ENCODE data around the gene WNT5B. TPM values are rescaled to one million over a fixed set of nuclear protein-coding genes. Genes with fewer than 3 reads are reported as not detected.

The WNT5B gene
- total RNA-seq, 3 donors from 2014 or later (not counting 1 experiment from before 2014, with no cell fraction given) = not detected

DNA sequence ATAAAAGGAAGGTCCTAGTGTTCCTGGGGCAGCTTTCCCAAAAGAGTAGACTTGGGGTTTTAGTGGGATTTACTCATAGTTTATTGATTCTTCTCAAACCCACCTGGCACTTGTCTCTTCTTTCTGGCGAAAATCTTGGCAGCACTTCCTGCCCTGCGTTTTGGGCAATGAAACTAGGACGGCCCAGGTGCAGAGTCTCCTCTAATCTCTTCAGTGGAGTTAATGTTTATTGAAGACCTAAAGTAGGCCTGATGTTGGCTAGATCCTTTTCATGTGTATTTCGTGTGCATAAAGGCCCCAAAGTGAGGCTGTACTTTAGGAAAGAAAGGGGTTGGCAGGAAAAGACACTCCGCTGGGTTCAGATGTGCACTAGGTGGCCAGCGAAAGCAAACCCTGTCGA, 5.1 kb downstream of the WNT5B start:
- Histone ChIP-seq H3K36me3 (ENCODE audit: control insufficient read depth, insufficient read depth, low read length) (no peaks in the 10 kb centered on the region), H3K27ac (ENCODE audit: low read length) (no peak overlapping the region), H3K4me1 (ENCODE audit: control insufficient read depth, insufficient read depth, low read length) (peaks cover 18% of the 10 kb centered on the region), H3K4me3 (ENCODE audit: low read length) (no peak overlapping the region), H3K27me3 (ENCODE audit: control insufficient read depth, insufficient read depth, low read length) (peaks cover 22% of the 10 kb centered on the region), H3K9me3 (ENCODE audit: control insufficient read depth, insufficient read depth, low read length) (no peaks in the 10 kb centered on the region)
- TF ChIP-seq, protein P1, sequence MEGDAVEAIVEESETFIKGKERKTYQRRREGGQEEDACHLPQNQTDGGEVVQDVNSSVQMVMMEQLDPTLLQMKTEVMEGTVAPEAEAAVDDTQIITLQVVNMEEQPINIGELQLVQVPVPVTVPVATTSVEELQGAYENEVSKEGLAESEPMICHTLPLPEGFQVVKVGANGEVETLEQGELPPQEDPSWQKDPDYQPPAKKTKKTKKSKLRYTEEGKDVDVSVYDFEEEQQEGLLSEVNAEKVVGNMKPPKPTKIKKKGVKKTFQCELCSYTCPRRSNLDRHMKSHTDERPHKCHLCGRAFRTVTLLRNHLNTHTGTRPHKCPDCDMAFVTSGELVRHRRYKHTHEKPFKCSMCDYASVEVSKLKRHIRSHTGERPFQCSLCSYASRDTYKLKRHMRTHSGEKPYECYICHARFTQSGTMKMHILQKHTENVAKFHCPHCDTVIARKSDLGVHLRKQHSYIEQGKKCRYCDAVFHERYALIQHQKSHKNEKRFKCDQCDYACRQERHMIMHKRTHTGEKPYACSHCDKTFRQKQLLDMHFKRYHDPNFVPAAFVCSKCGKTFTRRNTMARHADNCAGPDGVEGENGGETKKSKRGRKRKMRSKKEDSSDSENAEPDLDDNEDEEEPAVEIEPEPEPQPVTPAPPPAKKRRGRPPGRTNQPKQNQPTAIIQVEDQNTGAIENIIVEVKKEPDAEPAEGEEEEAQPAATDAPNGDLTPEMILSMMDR (IDR thresholded peaks at IDR 0.05) = no peak
- H3K27ac Mint-ChIP-seq = no peak overlapping the region
- no peaks in the 10 kb centered on the region for H3K9me3 Mint-ChIP-seq
- no peaks in the 10 kb centered on the region for H3K36me3 Mint-ChIP-seq
- H3K27me3 Mint-ChIP-seq (ENCODE audit: low read depth in 2 of 2) = peaks cover 38 to 59% of the 10 kb centered on the region in 2 donors
- H3K4me1 Mint-ChIP-seq = peaks cover 2 to 16% of the 10 kb centered on the region in 2 donors
- no peak overlapping the region for H3K4me3 Mint-ChIP-seq
- DNase-seq (no peak), ATAC-seq (no peak)
- intact Hi-C loops (cut with micrococcal nuclease) = loop anchor here (1.0 kb wide), 2 partner anchors 157 to 306 kb away; no protein-coding TSS in a partner anchor
- 74% methylated on average over 7 of the region's 7 CpGs for WGBS (ENCODE audit: insufficient coverage)

DNA sequence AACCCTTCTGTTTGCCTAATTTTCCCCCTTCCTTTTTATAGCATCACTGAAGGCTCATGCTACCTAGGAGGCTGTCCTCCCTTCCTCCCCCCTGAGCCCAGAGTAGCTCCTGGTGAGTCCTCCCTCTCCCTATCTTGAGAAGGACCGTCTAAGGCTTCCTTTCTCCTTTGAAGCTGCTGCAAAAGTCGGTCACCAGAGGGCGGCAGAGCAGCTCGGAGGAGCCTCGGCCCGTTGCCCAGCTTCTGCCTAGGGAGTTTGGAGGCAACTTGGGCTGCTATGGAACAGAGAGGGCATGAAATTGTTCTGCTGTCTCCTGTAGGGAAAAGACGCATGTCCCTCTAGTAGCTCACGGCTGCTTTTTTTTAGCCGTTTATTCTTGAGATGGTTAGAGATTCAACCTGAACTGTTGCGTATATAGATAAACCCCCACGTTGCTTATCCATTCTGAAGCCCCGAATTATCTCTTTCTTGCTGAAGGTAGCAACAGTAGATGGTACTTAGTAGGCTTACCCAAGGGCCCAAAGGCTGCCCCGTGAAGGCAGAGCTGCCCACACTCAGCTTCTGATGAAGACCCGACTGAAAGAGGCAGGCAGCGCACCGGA, 5.7 kb downstream of the WNT5B start:
- TF ChIP-seq, protein P1 (IDR thresholded peaks at IDR 0.05) = peak; percentile 63
- H3K4me3 ChIP-seq (ENCODE audit: low read length) = no peak overlapping the region
- WGBS (ENCODE audit: insufficient coverage) = 49% methylated on average over 16 of the region's 16 CpGs
- peaks cover 17% of the 10 kb centered on the region for H3K27me3 ChIP-seq (ENCODE audit: control insufficient read depth, insufficient read depth, low read length)
- Mint-ChIP-seq H3K27me3 (ENCODE audit: low read depth in 2 of 2) (peaks cover 35 to 55% of the 10 kb centered on the region in 2 donors), H3K36me3 (no peaks in the 10 kb centered on the region), H3K4me3 (no peak overlapping the region), H3K27ac (no peak overlapping the region), H3K9me3 (no peaks in the 10 kb centered on the region), H3K4me1 (peaks cover 0 to 14% of the 10 kb centered on the region in 2 donors)
- ATAC-seq = peak; percentile 73 to 80 (median 80)
- no peaks in the 10 kb centered on the region for H3K36me3 ChIP-seq (ENCODE audit: control insufficient read depth, insufficient read depth, low read length)
- peak; percentile 45 to 76 for DNase-seq
- peaks cover 15% of the 10 kb centered on the region for H3K4me1 ChIP-seq (ENCODE audit: control insufficient read depth, insufficient read depth, low read length)
- H3K9me3 ChIP-seq (ENCODE audit: control insufficient read depth, insufficient read depth, low read length) = no peaks in the 10 kb centered on the region
- intact Hi-C loops (cut with micrococcal nuclease) = loop anchor here (1.0 kb wide), 2 partner anchors 157 to 306 kb away; no protein-coding TSS in a partner anchor
- no peak overlapping the region for H3K27ac ChIP-seq (ENCODE audit: low read length)

DNA sequence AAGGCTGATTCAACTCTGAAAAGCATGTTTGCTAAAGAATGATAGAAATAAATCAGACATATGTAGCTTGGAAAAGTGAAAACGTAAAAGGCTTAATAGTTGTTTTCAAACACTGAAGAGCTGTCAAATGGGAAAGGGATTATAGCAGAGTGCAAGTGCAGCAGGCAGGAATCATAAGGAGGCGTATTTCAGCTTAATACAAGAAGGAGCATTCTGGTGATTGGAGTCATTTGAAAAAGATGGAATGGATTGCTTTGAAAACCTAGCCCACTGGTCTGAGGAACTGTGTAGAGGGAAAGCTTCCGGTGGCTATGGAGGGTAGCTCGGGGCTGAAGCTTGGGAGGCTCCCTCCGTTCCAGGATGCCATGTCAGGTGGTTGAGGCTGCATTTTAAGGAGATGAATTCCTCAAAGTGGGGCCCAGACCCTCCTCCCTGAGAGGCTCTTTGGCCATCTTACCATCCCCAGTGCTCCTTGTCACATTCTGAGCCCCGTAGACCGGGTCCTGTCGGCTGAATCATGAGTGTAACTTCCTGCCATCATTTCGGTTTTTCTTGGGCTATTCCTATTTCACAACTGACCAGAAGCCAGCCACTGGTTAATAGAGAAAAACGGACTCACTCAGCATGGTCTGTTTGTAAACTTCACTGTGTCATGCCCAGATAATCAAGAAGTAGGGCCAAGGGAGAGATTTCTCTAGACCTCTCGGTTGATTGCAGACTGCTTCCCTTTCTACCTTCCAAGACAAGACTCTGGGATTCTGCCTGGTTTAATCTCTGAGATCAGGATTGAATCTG, 6.5 kb downstream of the WNT5B start:
- H3K4me3 ChIP-seq (ENCODE audit: low read length) = no peak overlapping the region
- ATAC-seq (peak in 1 of 3 donors; percentile 44), DNase-seq (no peak)
- Mint-ChIP-seq H3K27ac (no peak overlapping the region), H3K27me3 (ENCODE audit: low read depth in 2 of 2) (peaks cover 34 to 53% of the 10 kb centered on the region in 2 donors), H3K9me3 (no peaks in the 10 kb centered on the region), H3K36me3 (no peaks in the 10 kb centered on the region), H3K4me3 (no peak overlapping the region), H3K4me1 (peaks cover 0 to 10% of the 10 kb centered on the region in 2 donors)
- peaks cover 7% of the 10 kb centered on the region for H3K4me1 ChIP-seq (ENCODE audit: control insufficient read depth, insufficient read depth, low read length)
- no peaks in the 10 kb centered on the region for H3K36me3 ChIP-seq (ENCODE audit: control insufficient read depth, insufficient read depth, low read length)
- no peaks in the 10 kb centered on the region for H3K9me3 ChIP-seq (ENCODE audit: control insufficient read depth, insufficient read depth, low read length)
- peaks cover 16% of the 10 kb centered on the region for H3K27me3 ChIP-seq (ENCODE audit: control insufficient read depth, insufficient read depth, low read length)
- 88% methylated on average over 11 of the region's 11 CpGs for WGBS (ENCODE audit: insufficient coverage)
- H3K27ac ChIP-seq (ENCODE audit: low read length) = no peak overlapping the region
- intact Hi-C loops (cut with micrococcal nuclease) = no loop called here
- TF ChIP-seq, protein P1 (IDR thresholded peaks at IDR 0.05) = no peak
